Panc1 (cell line): ENCODE measurements around the gene VMAC.

Experiments used
- CTCF ChIP-seq: fragments of 450-650 bp; IDR thresholded peaks from 2 replicates; pipeline ENCODE4 v1.5.1; 2017; ENCODE audit warnings: mild to moderate bottlenecking
- POLR2AphosphoS5 ChIP-seq: IDR thresholded peaks from 2 replicates; pipeline ENCODE4 v1.6.1; 2012; ENCODE audit warnings: mild to moderate bottlenecking, low read depth, low read length, moderate library complexity
- REST ChIP-seq, 2 experiments: IDR thresholded peaks; 2 replicates each; pipeline ENCODE4 v1.6.1; 2011 to 2012; ENCODE audit warnings: low read depth in 2 of 2, control low read depth in 1 of 2, low read length in 1 of 2, mild to moderate bottlenecking in 1 of 2, moderate library complexity in 1 of 2; ENCODE audit not compliant: insufficient read depth in 1 of 2

- no peak for TF ChIP-seq CTCF
- TF ChIP-seq REST (IDR thresholded peaks at IDR 0.05; ENCODE audit: insufficient read depth in 1 of 2, low read depth in 2 of 2, low read length in 1 of 2): no peak
- no peak for TF ChIP-seq POLR2AphosphoS5
Observed at GRCh38 chr19:5891572-5891937, 13.1 kb upstream of the VMAC start.
